GM13977 (cell line): ENCODE measurements around the gene ITPKC.

Experiments
- DNase-seq: peaks from one replicate; pipeline ENCODE4 v3.0.0; 2012; ENCODE audit warnings: low spot score
- in situ Hi-C: fragments of 300-500 bp; cut with MboI; formaldehyde crosslinking; loops from one replicate; pipeline ENCODE4 v1.12.0; 2022; ENCODE audit warnings: low sequenced_read_pairs, low pct_unique_long_range_greater_than_20kb, mixed read lengths, inconsistent platforms; ENCODE audit not compliant: unreplicated experiment
- TF ChIP-seq, protein P1 (sequence below): IDR thresholded peaks from 2 replicates; pipeline ENCODE4 v1.5.1; 2012; ENCODE audit warnings: mild to moderate bottlenecking, control low read depth; ENCODE audit not compliant: insufficient read depth; ENCODE audit errors: extremely low read depth, missing control alignments

The ITPKC gene

DNA sequence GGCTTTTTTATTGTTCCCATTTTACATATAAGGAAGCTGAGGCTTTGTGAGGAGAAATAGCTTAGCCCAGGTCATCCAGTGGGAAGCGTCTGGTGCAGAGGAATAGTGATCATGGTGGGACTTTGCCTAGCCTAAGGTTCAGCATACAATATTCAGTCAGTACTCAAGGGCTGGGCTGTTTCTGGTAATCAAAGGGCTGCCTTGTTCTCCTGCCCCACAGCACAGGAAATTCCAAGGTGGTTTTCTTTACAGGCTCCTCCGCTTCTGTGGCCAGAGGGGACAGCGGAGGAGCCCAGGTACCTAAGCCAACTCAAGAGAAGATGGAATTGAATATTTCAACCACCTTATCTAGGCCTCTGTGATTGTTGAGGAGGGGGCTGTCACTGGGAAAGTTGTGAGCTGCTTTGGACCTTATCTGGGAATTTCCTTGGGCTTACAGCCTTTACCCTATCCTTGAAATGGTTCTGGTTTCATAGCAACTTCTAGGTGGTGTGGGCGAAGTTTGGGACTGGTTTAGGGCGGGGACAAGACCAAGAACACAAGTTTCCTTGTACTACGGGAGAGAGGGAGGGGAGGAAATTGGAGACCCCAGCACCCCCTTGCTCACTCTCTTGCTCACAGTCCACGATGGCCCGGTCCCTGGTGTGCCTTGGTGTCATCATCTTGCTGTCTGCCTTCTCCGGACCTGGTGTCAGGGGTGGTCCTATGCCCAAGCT is 58.2 kb downstream of the ITPKC start, which contains the start of gene MIA:
Gene MIA, plus strand, starts transcription at position 606 of the 716 bp plus-strand sequence. Its CDS starts 22 bp downstream, at position 628.
- DNase-seq, result no peak
- in situ Hi-C loops, result no loop called here
- TF ChIP-seq, protein P1, sequence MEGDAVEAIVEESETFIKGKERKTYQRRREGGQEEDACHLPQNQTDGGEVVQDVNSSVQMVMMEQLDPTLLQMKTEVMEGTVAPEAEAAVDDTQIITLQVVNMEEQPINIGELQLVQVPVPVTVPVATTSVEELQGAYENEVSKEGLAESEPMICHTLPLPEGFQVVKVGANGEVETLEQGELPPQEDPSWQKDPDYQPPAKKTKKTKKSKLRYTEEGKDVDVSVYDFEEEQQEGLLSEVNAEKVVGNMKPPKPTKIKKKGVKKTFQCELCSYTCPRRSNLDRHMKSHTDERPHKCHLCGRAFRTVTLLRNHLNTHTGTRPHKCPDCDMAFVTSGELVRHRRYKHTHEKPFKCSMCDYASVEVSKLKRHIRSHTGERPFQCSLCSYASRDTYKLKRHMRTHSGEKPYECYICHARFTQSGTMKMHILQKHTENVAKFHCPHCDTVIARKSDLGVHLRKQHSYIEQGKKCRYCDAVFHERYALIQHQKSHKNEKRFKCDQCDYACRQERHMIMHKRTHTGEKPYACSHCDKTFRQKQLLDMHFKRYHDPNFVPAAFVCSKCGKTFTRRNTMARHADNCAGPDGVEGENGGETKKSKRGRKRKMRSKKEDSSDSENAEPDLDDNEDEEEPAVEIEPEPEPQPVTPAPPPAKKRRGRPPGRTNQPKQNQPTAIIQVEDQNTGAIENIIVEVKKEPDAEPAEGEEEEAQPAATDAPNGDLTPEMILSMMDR, result no peak

DNA sequence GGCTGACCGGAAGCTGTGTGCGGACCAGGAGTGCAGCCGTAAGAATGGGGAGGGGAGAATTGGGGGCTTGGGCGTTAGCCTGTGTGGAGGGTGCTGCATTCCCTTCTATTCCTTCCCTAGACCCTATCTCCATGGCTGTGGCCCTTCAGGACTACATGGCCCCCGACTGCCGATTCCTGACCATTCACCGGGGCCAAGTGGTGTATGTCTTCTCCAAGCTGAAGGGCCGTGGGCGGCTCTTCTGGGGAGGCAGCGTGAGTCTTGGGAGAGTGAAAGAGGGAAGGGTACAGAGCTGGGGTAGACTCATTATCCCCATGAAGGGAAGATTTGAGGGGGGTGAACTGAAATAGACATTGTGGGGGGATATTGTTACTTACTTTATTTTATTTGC is 58.7 kb downstream of the ITPKC start:
- in situ Hi-C loops, result no loop called here
- TF ChIP-seq, protein P1, result no peak
- no peak for DNase-seq

DNA sequence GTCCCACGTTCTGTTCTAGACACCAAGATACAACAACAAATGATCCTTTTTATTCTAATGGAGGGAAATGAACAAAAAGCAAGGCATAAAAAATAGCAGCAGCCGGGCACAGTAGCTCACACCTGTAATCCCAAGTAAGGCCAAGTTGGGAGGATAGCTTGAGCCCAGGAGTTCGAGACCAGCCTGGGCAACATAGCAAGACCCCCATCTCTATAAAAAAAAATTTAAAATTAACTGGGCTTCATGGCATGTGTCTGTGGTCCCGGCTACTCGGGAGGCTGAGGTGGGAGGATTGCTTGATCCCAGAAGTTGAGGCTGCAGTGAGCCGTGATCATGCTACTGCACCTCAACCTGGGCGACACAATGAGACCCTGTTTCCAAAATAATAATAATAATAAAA is 59.5 kb downstream of the ITPKC start:
- TF ChIP-seq, protein P1, result no peak
- in situ Hi-C loops, result no loop called here
- no peak for DNase-seq

DNA sequence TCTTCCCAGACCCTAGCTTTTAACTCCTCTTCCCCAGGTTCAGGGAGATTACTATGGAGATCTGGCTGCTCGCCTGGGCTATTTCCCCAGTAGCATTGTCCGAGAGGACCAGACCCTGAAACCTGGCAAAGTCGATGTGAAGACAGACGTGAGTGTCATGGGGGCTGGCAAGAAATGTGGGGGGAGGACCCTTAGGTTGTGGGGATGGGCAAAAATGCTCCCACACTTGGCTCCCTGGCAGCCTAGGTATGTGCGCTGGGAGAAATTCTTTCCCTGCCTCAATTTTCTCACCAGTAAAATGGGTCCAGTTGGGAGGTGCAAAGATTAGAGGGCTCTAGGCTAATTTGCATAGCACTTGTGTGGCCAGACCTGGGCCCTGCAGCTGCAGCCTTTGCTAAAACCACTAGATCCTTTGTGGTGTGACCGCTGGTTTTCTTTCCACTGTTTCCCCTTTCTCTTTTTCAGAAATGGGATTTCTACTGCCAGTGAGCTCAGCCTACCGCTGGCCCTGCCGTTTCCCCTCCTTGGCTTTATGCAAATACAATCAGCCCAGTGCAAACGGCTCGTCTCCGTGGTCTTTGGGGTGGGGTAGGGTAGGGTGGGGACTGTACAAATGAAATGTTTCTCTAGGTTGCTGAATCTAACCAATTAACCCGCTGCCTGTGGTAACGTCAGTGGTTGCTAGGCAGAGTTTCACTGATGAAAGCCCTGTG is 60.2 kb downstream of the ITPKC start:
- peak; percentile 88 for DNase-seq
- in situ Hi-C loops, result no loop called here
- TF ChIP-seq, protein P1, result no peak

- TF ChIP-seq, protein P1, result no peak
- in situ Hi-C loops, result no loop called here
- no peak for DNase-seq
Measured at GRCh38 chr19:40777645-40777936, 60.7 kb downstream of the ITPKC start.

GRCh38 chr19:40777937-40778705 is 61.2 kb downstream of the ITPKC start, which contains the start of gene RAB4B:
Gene RAB4B, plus strand, starts transcription at chr19:40778247. Its CDS starts 129 bp downstream, at chr19:40778376.
- in situ Hi-C loops, result no loop called here
- TF ChIP-seq, protein P1, result no peak
- peak; percentile 95 for DNase-seq
